Glomerular endothelial cell (primary cell): ENCODE measurements around the gene PDZD2. TPM values are rescaled to one million over a fixed set of nuclear protein-coding genes. Genes with fewer than 3 reads are reported as not detected.
"Not testable (repeated sequence)": the region's sequence is repeated elsewhere in the genome, so short reads cannot be mapped to it uniquely, and the experiment has no call there.

ENCODE experiments used
- DNase-seq: peaks from one replicate; pipeline ENCODE4 v3.0.0-alpha.2; 2011; ENCODE audit warnings: low read depth, low spot score; ENCODE audit errors: extremely low read depth
- total RNA-seq: library from RNA; depleted of rRNA; stranded (reverse); fragments of >200 nt; gene quantifications from 2 replicates; pipeline ENCODE4 v1.2.3, GENCODE V29; 2015

The PDZD2 gene
- total RNA-seq, 1 donor from 2014 or later, result 20.3 TPM

GRCh38 chr5:32116574-32117313, 477.8 kb downstream of the PDZD2 start:
- no peak for DNase-seq

GRCh38 chr5:32118922-32119321, 480.0 kb downstream of the PDZD2 start:
- DNase-seq, result not testable (repeated sequence)

- DNase-seq, result no peak
These were observed 484.3 kb downstream of the PDZD2 start for GRCh38 chr5:32123058-32123805.

DNA sequence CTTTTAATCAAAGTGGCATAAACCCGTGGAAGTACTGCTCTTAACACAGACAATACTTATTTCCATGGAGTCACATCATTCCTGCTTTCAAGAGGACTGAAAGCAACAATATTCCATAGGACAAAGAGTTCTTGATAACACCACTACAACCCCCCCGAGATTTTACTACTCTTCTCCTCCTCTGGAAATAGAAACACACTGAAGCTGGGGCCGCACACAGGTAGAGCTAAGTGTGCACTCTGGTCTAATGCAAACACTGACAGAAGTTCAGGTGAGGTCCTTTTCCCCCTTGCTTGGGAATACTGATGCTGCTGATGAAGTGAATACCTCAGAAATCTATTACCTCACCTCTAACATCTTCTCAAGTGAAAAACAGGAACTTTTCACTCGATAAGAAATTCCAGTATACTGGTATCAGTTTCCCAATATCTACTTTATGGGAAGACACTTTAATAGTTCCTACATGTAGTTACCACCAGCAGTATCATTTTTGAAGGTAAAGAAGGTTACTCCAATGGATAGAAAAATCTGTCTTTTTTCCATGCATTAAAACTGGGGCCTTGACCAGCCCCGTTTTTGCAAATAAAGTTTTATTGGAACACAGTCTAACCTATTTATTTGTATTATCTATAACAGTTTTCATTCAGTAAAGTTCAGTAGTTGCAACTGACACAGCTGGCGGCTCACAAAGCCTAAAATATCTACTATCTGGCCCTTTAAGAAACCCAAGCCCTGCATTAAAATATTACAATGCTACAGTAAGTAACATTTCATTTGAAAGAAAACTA, 485.2 kb downstream of the PDZD2 start:
- DNase-seq, result no peak

DNA sequence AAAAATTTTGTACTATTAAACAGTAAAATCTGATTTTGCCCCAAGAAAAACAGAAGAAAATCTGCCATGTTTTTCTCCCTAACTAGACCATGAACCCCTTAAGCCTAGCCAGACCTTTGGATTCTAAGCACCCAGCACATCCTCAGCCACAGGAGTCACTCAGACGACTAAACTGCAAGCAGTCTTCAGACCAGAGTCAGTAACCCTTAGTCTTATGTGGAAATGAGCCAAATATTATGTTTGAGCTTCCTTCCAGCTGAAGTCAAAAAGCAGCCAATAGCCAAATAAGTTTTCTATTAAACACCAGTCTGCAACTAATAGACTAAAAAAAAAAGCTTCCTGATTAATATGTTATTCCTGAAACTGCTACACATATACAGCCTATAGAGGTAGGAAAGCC, 487.8 kb downstream of the PDZD2 start:
- no peak for DNase-seq

GRCh38 chr5:32127711-32128110, 488.8 kb downstream of the PDZD2 start:
- DNase-seq, result no peak

DNA sequence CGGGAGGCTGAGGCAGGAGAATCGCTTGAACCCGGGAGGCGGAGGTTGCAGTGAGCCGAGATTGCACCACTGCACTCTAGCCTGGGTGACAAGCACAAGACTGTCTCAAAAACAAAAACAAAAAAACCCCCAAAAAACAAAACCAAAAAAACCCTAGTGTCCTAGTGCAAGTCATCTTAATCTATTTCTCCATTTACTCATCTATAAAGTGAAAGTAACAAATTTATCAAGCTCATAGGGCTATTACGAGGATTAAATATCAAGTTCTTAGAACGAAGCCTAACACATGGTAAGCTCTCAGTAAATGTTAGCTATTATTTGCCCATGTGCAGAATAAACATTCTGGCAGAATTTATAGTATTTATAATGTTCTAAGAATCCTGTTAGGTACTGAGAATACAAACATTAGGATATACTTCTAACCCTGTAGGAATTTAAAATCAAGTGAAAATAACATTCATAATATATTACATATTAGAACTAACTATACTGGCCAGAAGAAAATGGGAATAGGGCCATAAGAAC, 490.2 kb downstream of the PDZD2 start:
- DNase-seq, result no peak

- no peak for DNase-seq
These were observed 491.9 kb downstream of the PDZD2 start for GRCh38 chr5:32130865-32131264.

GRCh38 chr5:32131604-32132003, 492.7 kb downstream of the PDZD2 start:
- DNase-seq, result no peak

GRCh38 chr5:32132757-32133156, 493.8 kb downstream of the PDZD2 start:
- no peak for DNase-seq

DNA sequence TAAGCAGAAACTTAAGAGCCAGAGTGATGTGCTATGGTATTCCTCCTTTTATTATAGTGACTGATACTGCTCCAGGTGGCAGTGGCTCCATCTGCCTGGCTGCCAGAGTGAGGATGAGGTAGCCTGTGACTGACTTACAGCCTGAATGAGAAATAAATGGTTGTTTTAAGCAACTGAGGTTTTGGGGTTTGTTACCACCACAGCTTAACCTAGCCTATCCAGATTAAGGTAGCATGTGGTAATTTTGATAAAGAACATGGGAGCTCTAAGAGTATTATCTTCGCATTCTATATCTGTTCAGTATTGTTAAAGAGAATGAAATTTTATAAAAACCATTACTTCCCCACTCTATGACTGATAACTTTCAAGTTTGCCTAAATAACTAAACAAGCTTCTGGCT, 496.2 kb downstream of the PDZD2 start:
- DNase-seq, result no peak

DNA sequence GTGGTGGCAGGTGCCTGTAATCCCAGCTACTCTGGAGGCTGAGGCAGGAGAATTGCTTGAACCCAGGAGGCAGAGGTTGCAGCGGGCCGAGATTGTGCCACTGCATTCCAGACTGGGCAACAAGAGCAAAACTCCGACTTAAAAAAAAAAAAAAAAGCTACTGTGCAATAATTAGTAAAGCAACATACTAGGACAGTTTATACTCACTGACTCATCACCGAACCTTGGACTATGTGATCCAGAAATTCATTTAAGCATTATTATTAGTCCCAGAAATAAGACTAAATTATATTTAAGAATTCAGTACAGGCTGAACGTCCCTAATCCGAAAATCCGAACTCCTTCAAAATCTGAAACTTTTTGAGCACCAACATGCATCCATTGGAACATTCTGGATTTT, 497.4 kb downstream of the PDZD2 start:
- DNase-seq, result no peak

DNA sequence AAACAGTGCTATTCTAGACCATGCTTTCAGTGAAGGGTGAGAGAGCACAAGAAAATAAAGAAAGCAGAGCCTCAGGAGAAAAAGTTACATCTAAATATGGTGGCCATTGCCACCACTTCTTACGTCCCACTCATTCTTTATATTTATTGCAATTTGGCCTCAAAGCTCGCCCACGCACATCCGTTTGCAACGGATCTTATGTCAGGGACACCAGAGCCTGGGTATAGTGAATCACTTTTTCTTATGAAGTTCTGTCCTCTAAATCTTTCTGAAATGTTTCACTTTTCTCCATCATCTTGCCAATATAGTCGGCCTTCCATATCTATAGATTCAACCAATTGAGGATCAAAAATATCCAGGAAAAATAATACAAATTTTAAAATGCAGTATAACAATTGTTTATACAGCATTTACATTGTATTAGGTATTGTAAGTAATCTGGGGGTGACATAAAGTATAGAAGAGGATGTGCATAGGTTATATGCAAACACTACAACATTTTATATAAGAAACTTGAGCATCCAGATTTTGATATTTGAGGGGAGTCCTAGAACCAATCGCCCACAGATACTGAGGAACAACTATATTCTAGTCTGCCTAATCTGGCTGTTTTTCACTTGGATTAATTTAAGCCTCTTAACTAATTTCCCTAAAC, 500.0 kb downstream of the PDZD2 start:
- no peak for DNase-seq

DNA sequence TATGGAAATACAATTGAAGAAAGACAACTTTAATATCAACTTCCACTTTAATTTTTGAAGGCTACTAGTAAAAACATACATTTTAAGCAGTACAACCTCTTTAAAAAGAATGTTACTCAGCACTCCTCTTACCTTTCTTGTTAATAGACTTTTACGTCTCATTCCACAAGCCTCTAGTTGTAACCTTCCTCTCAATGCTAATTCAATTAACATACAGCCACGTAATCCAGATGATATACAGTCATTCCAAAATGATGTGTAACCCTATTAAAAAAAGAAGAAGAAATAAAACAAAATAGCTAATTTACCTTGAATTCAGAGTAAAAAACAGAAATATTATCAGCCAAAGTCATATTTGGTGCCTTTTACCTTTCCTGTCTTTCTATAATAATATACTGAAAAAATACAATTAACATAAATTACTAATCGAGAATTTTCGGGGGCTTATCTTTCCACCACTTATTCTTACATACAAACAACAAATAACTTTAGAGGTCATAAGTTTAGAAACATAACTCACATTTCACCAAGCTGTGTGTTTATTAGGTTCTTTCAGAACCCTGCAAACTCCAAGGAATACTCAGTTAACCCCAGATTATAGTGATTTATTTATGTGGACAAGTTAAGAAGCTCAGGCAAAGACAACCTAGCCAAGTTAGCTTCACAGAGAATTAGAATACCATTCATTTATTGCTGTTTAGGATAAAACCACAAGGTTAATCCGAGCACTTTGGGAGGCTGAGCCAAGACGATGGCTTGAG, 504.9 kb downstream of the PDZD2 start:
- DNase-seq, result no peak

DNA sequence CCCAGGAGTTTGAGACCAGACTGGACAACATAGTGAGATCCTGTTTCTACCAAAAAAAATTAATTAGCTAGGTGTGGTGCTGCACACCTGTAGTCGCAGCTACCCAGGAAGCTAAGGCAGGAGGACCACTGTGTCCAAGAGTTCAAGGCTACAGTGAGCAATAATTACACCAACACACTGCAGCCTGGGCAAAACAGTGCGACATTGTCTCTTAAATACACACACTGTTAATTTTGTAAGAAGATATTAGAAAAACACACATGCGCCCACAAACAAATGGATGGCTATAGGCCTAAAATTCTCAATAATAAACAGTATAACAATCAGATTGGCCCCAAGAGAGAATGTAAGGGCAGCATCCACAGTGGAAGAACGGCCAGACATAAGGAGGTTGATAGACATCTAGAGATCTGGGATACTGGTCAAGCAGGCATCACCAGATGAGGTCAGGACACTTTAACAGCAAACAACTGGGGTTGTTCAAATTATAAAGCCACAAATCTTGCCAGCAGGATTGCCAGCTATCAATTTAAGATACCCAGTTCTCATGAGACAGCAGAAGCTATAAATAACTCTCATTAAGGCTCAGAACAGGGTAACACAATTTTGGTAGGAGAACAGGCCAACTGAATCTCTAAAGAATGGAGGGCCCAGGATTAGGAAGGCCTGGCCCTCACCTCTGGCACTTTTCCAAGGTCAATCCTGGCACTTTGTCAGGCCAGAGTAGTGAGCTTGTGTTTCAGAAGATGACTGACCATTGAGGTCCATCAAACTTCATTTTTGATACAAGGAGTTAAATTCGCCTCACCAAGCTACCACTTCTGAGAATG, 505.7 kb downstream of the PDZD2 start:
- DNase-seq, result no peak

DNA sequence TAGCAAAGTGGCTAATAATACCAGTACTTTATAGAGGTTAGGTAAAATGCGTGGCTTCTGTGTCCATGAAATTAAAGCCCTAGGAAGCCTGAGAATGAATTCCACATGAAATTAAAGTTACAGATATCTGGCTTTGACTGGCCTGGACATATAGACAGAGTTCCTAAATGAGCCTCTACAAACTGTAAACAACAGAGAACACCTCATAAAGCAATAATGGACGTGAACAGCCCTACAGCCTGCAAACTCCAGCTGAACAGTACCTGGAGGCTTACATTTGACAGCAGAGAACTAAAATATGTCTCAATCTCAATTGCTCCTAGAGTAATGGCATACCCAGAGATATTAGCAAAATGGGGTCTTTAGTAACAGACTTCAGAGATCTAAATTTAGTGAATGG, 506.4 kb downstream of the PDZD2 start:
- no peak for DNase-seq

DNA sequence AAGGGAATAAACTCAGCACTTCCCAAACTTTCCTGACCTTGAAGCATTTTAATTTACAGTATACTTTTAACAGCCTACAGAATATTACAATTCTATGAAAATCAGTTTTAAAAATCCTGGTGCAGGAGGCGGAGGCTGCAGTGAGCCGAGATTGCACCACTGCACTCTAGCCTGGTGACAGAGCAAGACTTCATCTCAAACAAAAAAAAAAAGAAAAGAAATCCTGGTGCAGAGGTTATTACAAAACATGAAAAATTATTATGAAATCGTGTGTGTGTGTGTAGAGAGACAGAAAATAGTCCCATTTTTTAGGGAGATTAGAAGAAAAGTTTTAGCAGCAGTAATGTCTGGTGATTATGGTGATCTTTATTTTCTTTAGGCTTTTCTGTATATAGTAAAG, 508.3 kb downstream of the PDZD2 start:
- DNase-seq, result no peak

DNA sequence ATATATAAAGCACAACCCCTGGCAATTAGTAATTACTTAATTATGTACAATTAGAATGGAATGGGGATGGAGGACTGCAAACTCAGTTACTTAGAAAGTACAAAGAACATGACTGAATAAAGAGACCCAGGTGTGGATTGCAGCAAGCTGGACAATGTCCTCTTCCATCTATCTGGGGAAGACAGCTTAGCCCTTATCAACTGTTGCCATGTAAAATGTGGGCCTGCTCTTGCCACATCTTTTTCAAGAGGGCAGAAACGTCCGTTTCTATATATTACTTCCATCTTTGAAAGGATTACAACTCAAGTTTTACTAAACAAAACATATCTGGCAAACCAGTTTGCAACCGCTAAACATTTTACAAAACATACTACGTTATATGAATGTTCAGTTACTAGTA, 509.0 kb downstream of the PDZD2 start:
- DNase-seq, result no peak

DNA sequence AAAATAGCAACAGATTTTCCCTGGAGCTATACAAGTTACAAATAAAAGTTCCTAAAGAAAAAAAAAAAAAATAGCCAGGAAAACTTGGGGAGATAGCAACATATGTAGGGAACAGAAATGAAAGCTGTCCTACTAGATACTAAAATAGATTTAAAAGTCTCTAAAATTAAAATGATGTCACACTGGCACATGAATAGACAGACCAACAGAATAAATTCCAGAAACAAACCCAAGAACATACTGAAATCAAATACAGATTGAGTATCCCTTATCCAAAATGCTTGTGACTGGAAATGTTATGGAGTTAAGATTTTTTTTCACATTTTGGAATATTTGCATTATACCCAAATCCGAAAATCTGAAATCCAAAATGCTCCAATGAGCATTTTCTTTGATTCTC, 511.4 kb downstream of the PDZD2 start:
- no peak for DNase-seq
